A673 (cell line): Measurements from ENCODE around the gene ARG1. TPM values are rescaled to one million over a fixed set of nuclear protein-coding genes. Genes with fewer than 3 reads are reported as not detected.

Source experiments
- BruUV-seq: library from RNA; stranded (reverse); fragments of 400-500 nt; replicated peaks from 2 replicates; lab custom pipeline; 2021; lab: Mats Ljungman, UMichigan
- CTCF ChIA-PET: fragments of 300-600 bp; sonication (Branson Sonifier 250); formaldehyde crosslinking; loops from one replicate; lab custom pipeline; 2022; ENCODE audit warnings: antibody characterized with exemption; lab: Charles Lee
- POLR2A ChIA-PET: fragments of 300-600 bp; sonication (Branson Sonifier 250); formaldehyde crosslinking; loops from one replicate; lab custom pipeline; 2022; ENCODE audit warnings: antibody characterized with exemption; ENCODE audit not compliant: low non-redundant PET; lab: Charles Lee
- DNase-seq: peaks from one replicate; pipeline ENCODE4 v3.0.0-alpha.2; 2015; ENCODE audit warnings: low spot score
- H3K27ac ChIP-seq: fragments of 200-600 bp; sonication (generic); 2 replicates; pipeline ENCODE4 v1.5.1; 2016; ENCODE audit warnings: mixed run types, low read depth, mild to moderate bottlenecking, mixed read lengths, antibody characterized with exemption, low read length; ENCODE audit not compliant: poor library complexity, severe bottlenecking
- H3K27me3 ChIP-seq: fragments of 200-600 bp; sonication (generic); replicated peaks from 2 replicates; pipeline ENCODE4 v1.6.1; 2017; ENCODE audit warnings: mixed run types, low read depth, mild to moderate bottlenecking, mixed read lengths, antibody characterized with exemption, low read length; ENCODE audit not compliant: insufficient read depth, poor library complexity
- H3K36me3 ChIP-seq: fragments of 200-600 bp; sonication (generic); 2 replicates; pipeline ENCODE4 v1.6.1; 2016; ENCODE audit warnings: mixed run types, mild to moderate bottlenecking, mixed read lengths, antibody characterized with exemption, low read length; ENCODE audit not compliant: insufficient read depth, poor library complexity, severe bottlenecking
- H3K4me1 ChIP-seq: fragments of 200-600 bp; sonication (generic); 2 replicates; pipeline ENCODE4 v1.6.1; 2017; ENCODE audit warnings: mixed run types, mild to moderate bottlenecking, mixed read lengths, antibody characterized with exemption, low read length; ENCODE audit not compliant: insufficient read depth, poor library complexity, severe bottlenecking
- H3K4me3 ChIP-seq: fragments of 200-600 bp; sonication (generic); 2 replicates; pipeline ENCODE4 v1.5.1; 2016; ENCODE audit warnings: low read depth, mixed run types, mild to moderate bottlenecking, mixed read lengths, low read length; ENCODE audit not compliant: poor library complexity, severe bottlenecking
- H3K9me3 ChIP-seq: fragments of 200-600 bp; sonication (generic); 2 replicates; pipeline ENCODE4 v1.6.1; 2016; ENCODE audit warnings: mixed run types, low read depth, mild to moderate bottlenecking, mixed read lengths, antibody characterized with exemption, low read length; ENCODE audit not compliant: poor library complexity, severe bottlenecking
- CTCF ChIP-seq: fragments of 300-800, 200-600 bp; sonication (generic); conservative IDR thresholded peaks from 2 replicates; pipeline ENCODE4 v1.5.1; 2017; ENCODE audit warnings: low read depth, mild to moderate bottlenecking, antibody characterized with exemption, low read length, moderate library complexity, mixed read lengths
- EZH2 ChIP-seq: fragments of 200-600 bp; sonication (generic); IDR thresholded peaks from 2 replicates; pipeline ENCODE4 v1.6.1; 2017; ENCODE audit warnings: borderline replicate concordance, low read depth, mild to moderate bottlenecking, mixed read lengths, antibody characterized with exemption, low read length; ENCODE audit not compliant: poor library complexity, severe bottlenecking
- intact Hi-C: fragments of 100-400 bp; cut with micrococcal nuclease; formaldehyde crosslinking; loops from one replicate; pipeline ENCODE4 v1.10.0; 2022; ENCODE audit not compliant: unreplicated experiment
- total RNA-seq: library from RNA; stranded (reverse); gene quantifications from 2 replicates; pipeline ENCODE4 v1.2.3, GENCODE V29; 2021

The ARG1 gene
- total RNA-seq, 1 experiment from 2014 or later = not detected

- TF ChIP-seq EZH2 (no peak), CTCF (no peak)
- Histone ChIP-seq H3K4me1 (no peaks in the 10 kb centered on the region), H3K9me3 (no peaks in the 10 kb centered on the region), H3K27ac (no peak overlapping the region), H3K36me3 (no peaks in the 10 kb centered on the region), H3K27me3 (no peaks in the 10 kb centered on the region), H3K4me3 (no peak overlapping the region)
- no peak for DNase-seq
- intact Hi-C loops = no loop called here
- ChIA-PET CTCF (no interaction called here), POLR2A (no interaction called here)
- BruUV-seq = no TSS peak
Observed at GRCh38 chr6:131551902-131552301, 21.1 kb upstream of the ARG1 start.

GRCh38 chr6:131552572-131552971 lies 20.5 kb upstream of the ARG1 start:
- ChIA-PET POLR2A (no interaction called here), CTCF (no interaction called here)
- TF ChIP-seq EZH2 (no peak), CTCF (no peak)
- intact Hi-C loops = no loop called here
- no peak overlapping the region for H3K4me3 ChIP-seq
- no TSS peak for BruUV-seq
- H3K4me1 ChIP-seq = no peaks in the 10 kb centered on the region
- no peak for DNase-seq
- no peaks in the 10 kb centered on the region for H3K9me3 ChIP-seq
- H3K27ac ChIP-seq = no peak overlapping the region
- H3K36me3 ChIP-seq = no peaks in the 10 kb centered on the region
- no peaks in the 10 kb centered on the region for H3K27me3 ChIP-seq

- H3K9me3 ChIP-seq = no peaks in the 10 kb centered on the region
- no peak for DNase-seq
- intact Hi-C loops = no loop called here
- no peaks in the 10 kb centered on the region for H3K4me1 ChIP-seq
- no peak overlapping the region for H3K27ac ChIP-seq
- TF ChIP-seq EZH2 = no peak
- TF ChIP-seq CTCF = no peak
- no TSS peak for BruUV-seq
- no peaks in the 10 kb centered on the region for H3K27me3 ChIP-seq
- H3K4me3 ChIP-seq = no peak overlapping the region
- no peaks in the 10 kb centered on the region for H3K36me3 ChIP-seq
- ChIA-PET POLR2A (no interaction called here), CTCF (no interaction called here)
Observed at GRCh38 chr6:131555992-131556391, 17.0 kb upstream of the ARG1 start.
